H1 (cell line): ENCODE measurements around the gene DPYD. TPM values are rescaled to one million over a fixed set of nuclear protein-coding genes. Genes with fewer than 3 reads are reported as not detected.

Experiments used
- CTCF ChIA-PET: fragments of 300-600 bp; sonication (Branson Sonifier 250); formaldehyde crosslinking; loops from one replicate; lab custom pipeline; 2021; ENCODE audit not compliant: partially characterized antibody; lab: Charles Lee
- POLR2A ChIA-PET: fragments of 300-600 bp; sonication (Branson Sonifier 250); formaldehyde crosslinking; loops from one replicate; lab custom pipeline; 2021; ENCODE audit warnings: inconsistent platforms; ENCODE audit not compliant: partially characterized antibody; lab: Charles Lee
- DNase-seq, 2 experiments: peaks; one replicate each; pipeline versions ENCODE4 v3.0.0 to v3.0.0-alpha.2; 2010 to 2022; ENCODE audit warnings: low spot score in 2 of 2, low read depth in 1 of 2, mixed read lengths in 1 of 2
- FAIRE-seq: peaks from 2 replicates; lab custom pipeline; 2011; peaks lifted over from hg19 to GRCh38; lab: Jason Lieb, UNC
- H2AFZ ChIP-seq: 2 replicates; pipeline ENCODE4 v1.8.1; 2012; ENCODE audit warnings: low read length, inconsistent platforms
- H2AK5ac ChIP-seq: 2 replicates; pipeline ENCODE4 v1.6.1; 2013; ENCODE audit warnings: low read depth, low read length
- H2BK120ac ChIP-seq: replicated peaks from 2 replicates; pipeline ENCODE3; 2013; ENCODE audit warnings: low read depth, low read length, inconsistent platforms
- H2BK12ac ChIP-seq: 2 replicates; pipeline ENCODE4 v1.6.1; 2013; ENCODE audit warnings: low read depth, low read length
- H2BK15ac ChIP-seq: 2 replicates; pipeline ENCODE4 v1.6.1; 2013; ENCODE audit warnings: low read length
- H2BK20ac ChIP-seq: 2 replicates; pipeline ENCODE4 v1.6.1; 2013; ENCODE audit warnings: low read length
- H2BK5ac ChIP-seq: 2 replicates; pipeline ENCODE4 v1.6.1; 2013; ENCODE audit warnings: low read depth, low read length
- H3K14ac ChIP-seq: 2 replicates; pipeline ENCODE4 v1.6.1; 2013; ENCODE audit warnings: inconsistent platforms; ENCODE audit not compliant: insufficient read length
- H3K18ac ChIP-seq: 2 replicates; pipeline ENCODE4 v1.6.1; 2013; ENCODE audit warnings: low read length; ENCODE audit errors: extremely low read depth
- H3K23ac ChIP-seq: 2 replicates; pipeline ENCODE4 v1.6.1; 2013; ENCODE audit warnings: inconsistent platforms; ENCODE audit not compliant: insufficient read length
- H3K23me2 ChIP-seq: 2 replicates; pipeline ENCODE4 v1.6.1; 2013; ENCODE audit warnings: low read depth, low read length
- H3K27ac ChIP-seq: 2 replicates; pipeline ENCODE4 v1.6.1; 2011; ENCODE audit warnings: low read depth, low read length, inconsistent platforms
- H3K27me3 ChIP-seq, 4 experiments: replicated peaks in 1 of 4; 1 replicate in 1 of 4; 2 replicates in 3 of 4; pipeline versions ENCODE4 v1.6.1 to v1.8.1; 2011 to 2013; ENCODE audit warnings: low read length in 3 of 4, mild to moderate bottlenecking in 3 of 4, inconsistent platforms in 2 of 4, mixed read lengths in 2 of 4, moderate library complexity in 1 of 4; ENCODE audit not compliant: control insufficient read depth in 3 of 4, insufficient read depth in 3 of 4; ENCODE audit errors: extremely low read depth in 1 of 4
- H3K36me3 ChIP-seq, 4 experiments: 2 replicates each; pipeline versions ENCODE4 v1.6.1 to v1.8.1; 2011 to 2013; ENCODE audit warnings: mild to moderate bottlenecking in 4 of 4, low read length in 3 of 4, moderate library complexity in 2 of 4, control low read depth in 1 of 4, inconsistent platforms in 1 of 4; ENCODE audit not compliant: insufficient read depth in 4 of 4, control insufficient read depth in 2 of 4
- H3K4ac ChIP-seq: replicated peaks from 2 replicates; pipeline ENCODE3; 2013; ENCODE audit warnings: low read length, low read depth, mixed read lengths, inconsistent platforms; ENCODE audit not compliant: insufficient read length
- H3K4me1 ChIP-seq, 4 experiments: replicated peaks in 1 of 4; 1 replicate in 1 of 4; 2 replicates in 3 of 4; pipeline versions ENCODE4 v1.6.1 to v1.8.1; 2011 to 2013; ENCODE audit warnings: low read length in 3 of 4, inconsistent platforms in 2 of 4, mixed read lengths in 1 of 4; ENCODE audit not compliant: insufficient read depth in 4 of 4, control insufficient read depth in 3 of 4
- H3K4me2 ChIP-seq, 2 experiments: 2 replicates each; pipeline versions ENCODE4 v1.6.1 to v1.8.1; 2011 to 2013; ENCODE audit warnings: low read depth in 2 of 2, low read length in 2 of 2, control low read depth in 1 of 2, inconsistent platforms in 1 of 2, mild to moderate bottlenecking in 1 of 2; ENCODE audit not compliant: insufficient read depth in 1 of 2
- H3K4me3 ChIP-seq, 4 experiments: fragments of 200-600, 300-600 bp in 1 of 4; sonication (generic), shearing (Covaris generic), sonication (Bioruptor Twin) in 1 of 4; 2 replicates each; pipeline versions ENCODE4 v1.5.1 to v1.8.1; 2011 to 2016; ENCODE audit warnings: low read length in 4 of 4, low read depth in 3 of 4, control low read depth in 2 of 4, inconsistent platforms in 2 of 4, mild to moderate bottlenecking in 2 of 4, mixed read lengths in 1 of 4, moderate library complexity in 1 of 4; ENCODE audit not compliant: insufficient read depth in 2 of 4; ENCODE audit errors: extremely low read depth in 1 of 4
- H3K56ac ChIP-seq: replicated peaks from 2 replicates; pipeline ENCODE3; 2013; ENCODE audit warnings: low read depth, mild to moderate bottlenecking, mixed read lengths, low read length, inconsistent platforms; ENCODE audit not compliant: insufficient read length
- H3K79me1 ChIP-seq: 2 replicates; pipeline ENCODE4 v1.6.1; 2013; ENCODE audit warnings: low read depth, low read length, control low read depth
- H3K79me2 ChIP-seq, 2 experiments: 2 replicates each; pipeline versions ENCODE4 v1.6.1 to v1.8.1; 2012 to 2013; ENCODE audit warnings: low read length in 2 of 2, mild to moderate bottlenecking in 2 of 2, inconsistent platforms in 1 of 2; ENCODE audit not compliant: insufficient read depth in 2 of 2, control insufficient read depth in 1 of 2
- H3K9ac ChIP-seq, 4 experiments: replicated peaks in 1 of 4; 1 replicate in 1 of 4; 2 replicates in 3 of 4; pipeline versions ENCODE4 v1.6.1 to v1.8.1; 2011 to 2013; ENCODE audit warnings: low read depth in 3 of 4, low read length in 3 of 4, control low read depth in 2 of 4, mild to moderate bottlenecking in 2 of 4, moderate library complexity in 2 of 4, inconsistent platforms in 1 of 4; ENCODE audit errors: extremely low read depth in 1 of 4
- H3K9me3 ChIP-seq, 2 experiments: 2 replicates each; pipeline versions ENCODE4 v1.6.1 to v1.8.1; 2012 to 2013; ENCODE audit warnings: mild to moderate bottlenecking in 2 of 2, moderate library complexity in 2 of 2, control low read depth in 1 of 2, inconsistent platforms in 1 of 2, low read depth in 1 of 2, low read length in 1 of 2, mixed read lengths in 1 of 2; ENCODE audit not compliant: insufficient read depth in 2 of 2
- H4K20me1 ChIP-seq, 2 experiments: replicated peaks in 1 of 2; 2 replicates each; pipeline versions ENCODE3 to v1.8.1; 2011 to 2013; ENCODE audit warnings: inconsistent platforms in 2 of 2, low read length in 2 of 2, mild to moderate bottlenecking in 1 of 2; ENCODE audit not compliant: insufficient read depth in 2 of 2, control insufficient read depth in 1 of 2
- H4K5ac ChIP-seq: 2 replicates; pipeline ENCODE4 v1.6.1; 2013; ENCODE audit warnings: low read length, low read depth, mixed read lengths, inconsistent platforms; ENCODE audit not compliant: insufficient read length
- H4K8ac ChIP-seq: 2 replicates; pipeline ENCODE4 v1.8.0; 2013; ENCODE audit warnings: mild to moderate bottlenecking, moderate library complexity, low read length, inconsistent platforms; ENCODE audit not compliant: insufficient read depth; ENCODE audit errors: extremely low read depth
- H4K91ac ChIP-seq: replicated peaks from 2 replicates; pipeline ENCODE3; 2013; ENCODE audit warnings: low read length, mixed read lengths, inconsistent platforms; ENCODE audit not compliant: insufficient read length
- ATF3 ChIP-seq: IDR thresholded peaks from 2 replicates; pipeline ENCODE4 v1.6.1; 2011; ENCODE audit warnings: low read depth, mild to moderate bottlenecking, low read length; ENCODE audit not compliant: insufficient read depth
- BCL11A ChIP-seq, 2 experiments: IDR thresholded peaks; one replicate each; pipeline ENCODE4 v1.6.1; 2011; ENCODE audit warnings: low read depth in 2 of 2, low read length in 2 of 2, mild to moderate bottlenecking in 2 of 2
- CHD1 ChIP-seq: IDR thresholded peaks from 2 replicates; pipeline ENCODE4 v1.6.1; 2012; ENCODE audit warnings: low read depth, low read length, improper control_type of control experiment
- EZH2 ChIP-seq: fragments of 200-600 bp; sonication (generic); IDR thresholded peaks from 2 replicates; pipeline ENCODE4 v1.7.1; 2012; ENCODE audit warnings: low read depth, mild to moderate bottlenecking, moderate library complexity, low read length, inconsistent platforms; ENCODE audit not compliant: severe bottlenecking
- GABPA ChIP-seq: IDR thresholded peaks from 2 replicates; pipeline ENCODE4 v1.6.1; 2011; ENCODE audit warnings: mild to moderate bottlenecking, low read length, moderate library complexity, borderline replicate concordance; ENCODE audit not compliant: insufficient read depth
- GTF2F1 ChIP-seq: IDR thresholded peaks from 2 replicates; pipeline ENCODE4 v1.6.1; 2012; ENCODE audit warnings: low read depth, low read length, improper control_type of control experiment, borderline replicate concordance
- JUN ChIP-seq: IDR thresholded peaks from 2 replicates; pipeline ENCODE4 v1.6.1; 2011; ENCODE audit warnings: low read depth, mild to moderate bottlenecking, improper control_type of control experiment, low read length
- KDM4A ChIP-seq: IDR thresholded peaks from one replicate; pipeline ENCODE4 v1.7.1; 2012; ENCODE audit warnings: low read depth, mild to moderate bottlenecking, moderate library complexity, low read length, inconsistent platforms; ENCODE audit not compliant: severe bottlenecking
- MAFK ChIP-seq: IDR thresholded peaks from 2 replicates; pipeline ENCODE4 v1.6.1; 2012; ENCODE audit warnings: low read depth, mild to moderate bottlenecking, improper control_type of control experiment, low read length
- MAX ChIP-seq: IDR thresholded peaks from 2 replicates; pipeline ENCODE4 v1.6.1; 2012; ENCODE audit warnings: inconsistent platforms
- NRF1 ChIP-seq: IDR thresholded peaks from 2 replicates; pipeline ENCODE4 v1.6.1; 2011; ENCODE audit warnings: mild to moderate bottlenecking, low read depth, low read length, improper control_type of control experiment
- SUZ12 ChIP-seq: fragments of 200-600 bp; sonication (generic); IDR thresholded peaks from 2 replicates; pipeline ENCODE4 v1.6.1; 2012; ENCODE audit warnings: mild to moderate bottlenecking, inconsistent platforms, low read length, moderate library complexity, mixed read lengths
- TAF7 ChIP-seq: optimal IDR thresholded peaks from 2 replicates; pipeline ENCODE3; 2011; ENCODE audit warnings: low read depth, mild to moderate bottlenecking, inconsistent platforms, low read length, moderate library complexity, borderline replicate concordance
- TEAD4 ChIP-seq: IDR thresholded peaks from 2 replicates; pipeline ENCODE4 v1.6.1; 2012; ENCODE audit warnings: low read depth, low read length, inconsistent platforms, mixed read lengths
- WGBS, 2 experiments: shearing (Covaris generic) in 1 of 2; methylation state at CpG; one replicate each; pipeline versions ENCODE4 v1.1.6 to v1.1.7; 2013 to 2015; ENCODE audit warnings: low lambda C conversion rate in 2 of 2, mixed read lengths in 2 of 2, inconsistent platforms in 1 of 2, low coverage in 1 of 2, missing lambda C conversion rate in 1 of 2; ENCODE audit not compliant: insufficient replicate concordance in 2 of 2, insufficient coverage in 1 of 2, insufficient read length in 1 of 2; ENCODE audit errors: extremely low coverage in 1 of 2, missing lambda C conversion rate in 1 of 2; 5-methylcytosine and 5-hydroxymethylcytosine counted together
- polyA plus RNA-seq, 7 experiments: library from polyadenylated mRNA; depleted of rRNA in 3 of 7; stranded (reverse) in 5 of 7; unstranded in 2 of 7; fragments of >200 nt in 5 of 7; fragments of 200-250 nt in 2 of 7; gene quantifications; 1 replicate in 5 of 7; 2 replicates in 1 of 7; 4 replicates in 1 of 7; pipeline versions ENCODE4 v1.2.1 to v1.2.3, GENCODE V29; 2011 to 2013; ENCODE audit warnings: missing spikeins in 2 of 7, mixed read lengths in 2 of 7
- total RNA-seq: library from RNA; stranded (reverse); fragmentation: NEBNext Ultra II Directional; extraction: Animal tissue kit (Norgen Biotek cat#: 25700); gene quantifications from 2 replicates; pipeline ENCODE4 v1.2.1, GENCODE V29; 2021

Gene DPYD
- total and polyA plus RNA-seq, 2 of the 8 experiments (the other 6 are each of a cell fraction or from before 2014, with no cell fraction given) = 0.29 to 0.73 TPM

GRCh38 chr1:97451944-97452343, 468.9 kb downstream of the DPYD start:
- Histone ChIP-seq H3K4ac (no peak overlapping the region), H3K14ac (no peak overlapping the region), H3K27me3 (no peaks in the 10 kb centered on the region), H3K79me1 (no peaks in the 10 kb centered on the region), H3K4me1 (0 out of 7 replicates have a peak, but pooled peaks cover 0 to 2% (median 0%) of the 10 kb centered on the region in 4 experiments), H3K36me3 (no peaks in the 10 kb centered on the region), H3K4me3 (no peak overlapping the region), H2BK5ac (no peak overlapping the region), H2AK5ac (no peak overlapping the region), H4K5ac (no peak overlapping the region), H2AFZ (no peak overlapping the region), H4K20me1 (no peaks in the 10 kb centered on the region), H3K56ac (no peak overlapping the region), H3K9ac (no peak overlapping the region), H3K9me3 (no peaks in the 10 kb centered on the region), H4K8ac (no peak overlapping the region), H2BK120ac (no peak overlapping the region), H2BK20ac (no peak overlapping the region), H3K27ac (no peak overlapping the region), H2BK12ac (no peak overlapping the region), H3K23me2 (no peaks in the 10 kb centered on the region), H2BK15ac (no peak overlapping the region), H4K91ac (no peak overlapping the region), H3K23ac (no peak overlapping the region), H3K4me2 (no peak overlapping the region), H3K18ac (no peak overlapping the region), H3K79me2 (no peaks in the 10 kb centered on the region)
- 100% methylated on average over 2 of the region's 2 CpGs; no CpG with 5 or more reads in 1 of the 2 experiments for WGBS, 2 experiments
- DNase-seq = no peak
- ChIA-PET CTCF (no interaction called here), POLR2A (no interaction called here)
- no peak for FAIRE-seq
- no peak for TF ChIP-seq TEAD4
- no peak for TF ChIP-seq NRF1
- TF ChIP-seq GTF2F1 = no peak
- no peak for TF ChIP-seq KDM4A
- TF ChIP-seq EZH2 = no peak
- TF ChIP-seq JUN = no peak
- no peak for TF ChIP-seq SUZ12
- TF ChIP-seq MAFK = no peak
- TF ChIP-seq MAX = no peak
- no peak for TF ChIP-seq ATF3
- no peak for TF ChIP-seq GABPA
- no peak for TF ChIP-seq BCL11A (IDR thresholded peaks at IDR 0.05; ENCODE audit: low read depth in 2 of 2, low read length in 2 of 2)
- no peak for TF ChIP-seq CHD1
- TF ChIP-seq TAF7 = no peak
